Midbrain (tissue), 1 donor: ENCODE data around the gene PLIN5.

ENCODE experiments used
- DNase-seq: peaks from one replicate; lab custom pipeline; 2025; lab: John Stamatoyannopoulos, UW

Gene PLIN5

GRCh38 chr19:4521888-4522242 lies 13.2 kb downstream of the PLIN5 start:
- DNase-seq: no peak

GRCh38 chr19:4521170-4521887 lies 13.7 kb downstream of the PLIN5 start:
- DNase-seq: no peak

GRCh38 chr19:4519521-4520277 lies 15.3 kb downstream of the PLIN5 start:
- DNase-seq: peak; percentile 27

GRCh38 chr19:4519172-4519496 lies 15.9 kb downstream of the PLIN5 start:
- DNase-seq: no peak

- DNase-seq: peak; percentile 73
Measured at GRCh38 chr19:4518345-4519171, 16.5 kb downstream of the PLIN5 start, which contains the start of gene PLIN4. Gene PLIN4, minus strand, starts transcription at chr19:4518486. Its CDS starts 214 bp downstream, at chr19:4518272.

- no peak for DNase-seq
Measured at GRCh38 chr19:4517451-4518057, 17.5 kb downstream of the PLIN5 start.

GRCh38 chr19:4516939-4517300 lies 18.1 kb downstream of the PLIN5 start:
- DNase-seq: peak; percentile 17

GRCh38 chr19:4516199-4516938 lies 18.7 kb downstream of the PLIN5 start:
- DNase-seq: no peak

- no peak for DNase-seq
Measured at GRCh38 chr19:4515732-4516131, 19.3 kb downstream of the PLIN5 start.

GRCh38 chr19:4513248-4513647 lies 21.8 kb downstream of the PLIN5 start:
- DNase-seq: no peak

- DNase-seq: no peak
Measured at GRCh38 chr19:4512070-4512469, 23.0 kb downstream of the PLIN5 start.

GRCh38 chr19:4511300-4512054 lies 23.5 kb downstream of the PLIN5 start:
- no peak for DNase-seq

GRCh38 chr19:4510435-4511255 lies 24.4 kb downstream of the PLIN5 start:
- DNase-seq: no peak

- DNase-seq: no peak
Measured at GRCh38 chr19:4508698-4509097, 26.3 kb downstream of the PLIN5 start.

GRCh38 chr19:4507804-4508203 lies 27.2 kb downstream of the PLIN5 start:
- no peak for DNase-seq

GRCh38 chr19:4507150-4507452 lies 27.9 kb downstream of the PLIN5 start:
- DNase-seq: no peak

GRCh38 chr19:4506449-4507149 lies 28.4 kb downstream of the PLIN5 start:
- DNase-seq: no peak

GRCh38 chr19:4505570-4506448 lies 29.2 kb downstream of the PLIN5 start:
- no peak for DNase-seq
